G401 (cell line): ENCODE measurements around the gene ETFB. TPM values are rescaled to one million over a fixed set of nuclear protein-coding genes. Genes with fewer than 3 reads are reported as not detected.

ENCODE experiments used
- DNase-seq: peaks from one replicate; pipeline ENCODE4 v3.0.0-alpha.2; 2015; ENCODE audit warnings: low spot score
- in situ Hi-C: cut with HindIII; loops from 2 replicates; pipeline ENCODE4 v1.10.0; 2016; ENCODE audit warnings: low sequenced_read_pairs, mixed read lengths
- total RNA-seq: library from RNA; depleted of rRNA; stranded (reverse); fragments of >200 nt; shearing (Covaris generic); gene quantifications from 2 replicates; pipeline ENCODE4 v1.2.3, GENCODE V29; 2014; rRNA removed

Gene ETFB
- total RNA-seq, 1 experiment from 2014 or later, result 148 TPM

- DNase-seq, result peak; percentile 68
- in situ Hi-C loops, result no loop called here
These were observed 54.6 kb downstream of the ETFB start, which contains the start of gene IGLON5 for GRCh38 chr19:51311351-51312257. Gene IGLON5 (plus strand): TSS chr19:51311644. CDS start chr19:51311848, 204 bp downstream.

DNA sequence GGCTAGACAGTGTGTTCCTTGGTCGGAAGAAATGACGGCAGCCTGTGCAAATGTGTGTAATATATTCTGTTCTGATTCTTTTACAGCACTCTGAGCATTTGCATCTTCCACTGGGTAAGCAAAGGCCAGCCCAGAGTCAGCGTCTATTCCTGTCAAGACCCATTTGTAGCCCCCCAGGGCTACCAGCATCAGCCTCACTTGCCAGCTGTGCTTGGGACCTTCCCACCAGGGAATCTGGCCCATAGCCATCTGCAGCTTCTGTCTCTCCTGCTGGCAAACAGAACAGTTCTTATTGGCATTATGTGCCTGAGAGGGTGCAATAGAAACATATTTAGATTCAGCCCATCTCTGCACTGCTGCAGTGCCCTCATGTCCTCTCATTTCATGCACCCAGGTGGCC, 60.7 kb downstream of the ETFB start:
- no peak for DNase-seq
- in situ Hi-C loops, result no loop called here

DNA sequence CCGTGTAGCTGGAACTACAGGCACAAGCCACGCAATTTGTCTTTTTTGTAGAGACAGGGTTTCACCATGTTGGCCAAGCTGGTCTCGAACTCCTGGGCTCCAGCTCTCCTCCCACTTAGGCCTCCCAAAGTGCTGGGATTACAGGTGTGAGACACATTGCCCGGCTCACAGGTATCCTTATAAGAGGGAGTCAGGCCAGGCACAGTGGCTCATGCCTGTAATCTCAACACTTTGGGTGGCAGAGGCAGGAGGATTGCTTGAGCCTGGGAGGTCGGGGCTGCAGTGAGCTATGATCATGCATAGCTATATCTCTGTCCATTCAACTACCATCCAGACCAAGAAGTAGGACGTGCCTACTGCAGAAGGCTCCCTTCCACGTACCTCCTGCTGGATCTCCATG, 64.9 kb downstream of the ETFB start:
- DNase-seq, result no peak
- in situ Hi-C loops, result no loop called here

GRCh38 chr19:51297406-51297805, 68.8 kb downstream of the ETFB start:
- in situ Hi-C loops, result no loop called here
- DNase-seq, result no peak

- in situ Hi-C loops, result no loop called here
- DNase-seq, result peak; percentile 47
These were observed 69.7 kb downstream of the ETFB start for GRCh38 chr19:51296336-51297093.

GRCh38 chr19:51295382-51296126, 70.6 kb downstream of the ETFB start:
- in situ Hi-C loops, result no loop called here
- DNase-seq, result no peak

Other genes with a start within 250 kb of the ETFB start
- not detected in 2 replicates for gene SIGLEC9, start 241.5 kb downstream of the ETFB start, total RNA-seq
- gene SIGLEC7, start 224.1 kb downstream of the ETFB start, total RNA-seq, result not detected in 2 replicates
- gene CD33, start 141.3 kb downstream of the ETFB start, total RNA-seq, result 1.4 TPM in 1 of 2 replicates, not detected in the other
- gene SIGLECL1, start 115.3 kb downstream of the ETFB start, total RNA-seq, result not detected in 2 replicates
- not detected in 2 replicates for gene IGLON5, start 54.7 kb downstream of the ETFB start, total RNA-seq
- gene VSIG10L, start 24.2 kb downstream of the ETFB start, total RNA-seq, result 9.3 and 9.5 TPM in 2 replicates
- not detected in 2 replicates for gene CLDND2, start 2.6 kb upstream of the ETFB start, total RNA-seq
- not detected in 2 replicates for gene NKG7, start 6.3 kb upstream of the ETFB start, total RNA-seq
- gene LIM2, start 21.6 kb upstream of the ETFB start, total RNA-seq, result not detected in 2 replicates
- gene C19orf84, start 24.2 kb upstream of the ETFB start, total RNA-seq, result not detected in 2 replicates
- not detected in 2 replicates for gene SIGLEC10, start 51.3 kb upstream of the ETFB start, total RNA-seq
- gene SIGLEC8, start 92.1 kb upstream of the ETFB start, total RNA-seq, result not detected in 2 replicates
- gene CEACAM18, start 112.2 kb upstream of the ETFB start, total RNA-seq, result not detected in 2 replicates
- not detected in 2 replicates for gene SIGLEC12, start 135.4 kb upstream of the ETFB start, total RNA-seq
- not detected in 2 replicates for gene SIGLEC6, start 165.3 kb upstream of the ETFB start, total RNA-seq
- gene ZNF175, start 204.9 kb upstream of the ETFB start, total RNA-seq, result 6.3 and 7.2 TPM in 2 replicates